Kidney (tissue), 14 donors: ENCODE data around the gene FRMD6. TPM values are rescaled to one million over a fixed set of nuclear protein-coding genes. Genes with fewer than 3 reads are reported as not detected.

Experiments
- DNase-seq, 5 donors: peaks; one replicate each; pipeline ENCODE4 v3.0.0-alpha.2; 2013 to 2020
- FAIRE-seq: peaks from 2 replicates; lab custom pipeline; 2012; peaks lifted over from hg19 to GRCh38; lab: Jason Lieb, UNC
- H3K27ac ChIP-seq, 2 donors: one replicate each; pipeline ENCODE4 v1.7.0; 2013; ENCODE audit warnings: low read depth in 2 of 2, low read length in 2 of 2, inconsistent platforms in 1 of 2
- H3K27me3 ChIP-seq: one replicate; pipeline ENCODE4 v1.7.1; 2013; ENCODE audit warnings: low read length, inconsistent platforms; ENCODE audit not compliant: control insufficient read depth, insufficient read depth
- H3K36me3 ChIP-seq, 3 donors: one replicate each; pipeline versions ENCODE4 v1.7.0 to v1.7.1; 2013; ENCODE audit warnings: low read length in 3 of 3, control low read depth in 1 of 3, inconsistent platforms in 1 of 3; ENCODE audit not compliant: insufficient read depth in 3 of 3, control insufficient read depth in 2 of 3
- H3K4me1 ChIP-seq, 3 donors: one replicate each; pipeline versions ENCODE4 v1.7.0 to v1.7.1; 2013; ENCODE audit warnings: low read length in 3 of 3, inconsistent platforms in 1 of 3, low read depth in 1 of 3; ENCODE audit not compliant: control insufficient read depth in 2 of 3, insufficient read depth in 2 of 3
- H3K4me3 ChIP-seq, 3 donors: one replicate each; pipeline versions ENCODE4 v1.7.0 to v1.8.1; 2013; ENCODE audit warnings: low read length in 3 of 3, control low read depth in 1 of 3, inconsistent platforms in 1 of 3
- H3K9ac ChIP-seq, 3 donors: one replicate each; pipeline versions ENCODE4 v1.7.0 to v1.7.1; 2013; ENCODE audit warnings: low read length in 3 of 3, control low read depth in 1 of 3, inconsistent platforms in 1 of 3
- H3K9me3 ChIP-seq, 3 donors: one replicate each; pipeline versions ENCODE4 v1.7.0 to v1.7.1; 2013; ENCODE audit warnings: low read length in 3 of 3, control low read depth in 1 of 3, inconsistent platforms in 1 of 3; ENCODE audit not compliant: control insufficient read depth in 2 of 3, insufficient read depth in 1 of 3
- CTCF ChIP-seq: IDR thresholded peaks from 3 replicates; pipeline ENCODE4 v1.5.1; 2012; ENCODE audit warnings: mild to moderate bottlenecking, moderate library complexity, borderline replicate concordance; ENCODE audit not compliant: insufficient read depth; ENCODE audit errors: extremely low read depth
- intact Hi-C: fragments of 100-400 bp; cut with DNase I; formaldehyde crosslinking; loops from one replicate; pipeline ENCODE4 v1.11.1; 2022
- polyA plus RNA-seq: library from polyadenylated mRNA; stranded (reverse); fragments of 350-450 nt; fragmentation: Illumina TruSeq; extraction: RNeasy Lipid Tissue Mini Kit (QIAGEN cat#74804); gene quantifications from one replicate; pipeline ENCODE4 v1.2.3, GENCODE V29; 2014; ENCODE audit warnings: low read depth, low replicate concordance; ENCODE audit not compliant: insufficient read depth
- total RNA-seq: library from RNA; stranded (reverse); fragmentation: NEBNext Ultra II Directional; extraction: Animal tissue kit (Norgen Biotek cat#: 25700); gene quantifications from one replicate; pipeline ENCODE4 v1.2.1, GENCODE V29; 2021
- donor health status: control.
- donor health status: control.
- donor health status: control.
- donor health status: control.
- donor health status: control.
- donor health status: DM: yes; HTN: yes; CAD: no.
- donor health status: Normal renal cell carcinoma (clear cell type).

Gene FRMD6
- total and polyA plus RNA-seq, 2 donors from 2014 or later = 2.4 to 16.5 TPM

- Histone ChIP-seq H3K27me3 (no peaks in the 10 kb centered on the region), H3K36me3 (peaks cover 0 to 2% (median 0%) of the 10 kb centered on the region in 3 donors), H3K4me1 (no peaks in the 10 kb centered on the region), H3K9ac (no peak overlapping the region), H3K4me3 (no peak overlapping the region), H3K27ac (no peak overlapping the region), H3K9me3 (no peaks in the 10 kb centered on the region)
- intact Hi-C loops = no loop called here
- FAIRE-seq (no peak), DNase-seq (peak in 1 of 5 donors; percentile 23)
- no peak for TF ChIP-seq CTCF
These were observed 63.5 kb downstream of the FRMD6 start for GRCh38 chr14:51715250-51715649.

- Histone ChIP-seq H3K27ac (no peak overlapping the region), H3K27me3 (no peaks in the 10 kb centered on the region), H3K4me3 (no peak overlapping the region), H3K4me1 (no peaks in the 10 kb centered on the region), H3K36me3 (peaks cover 0 to 2% (median 0%) of the 10 kb centered on the region in 3 donors), H3K9me3 (no peaks in the 10 kb centered on the region), H3K9ac (no peak overlapping the region)
- TF ChIP-seq CTCF = no peak
- FAIRE-seq (no peak), DNase-seq (peak in 1 of 5 donors; percentile 15)
- intact Hi-C loops = no loop called here
These were observed 64.0 kb downstream of the FRMD6 start for GRCh38 chr14:51715742-51716141.

- H3K9ac ChIP-seq = no peak overlapping the region
- H3K4me3 ChIP-seq = no peak overlapping the region
- H3K27me3 ChIP-seq = no peaks in the 10 kb centered on the region
- DNase-seq (no peak), FAIRE-seq (no peak)
- H3K27ac ChIP-seq = no peak overlapping the region
- no peaks in the 10 kb centered on the region for H3K36me3 ChIP-seq
- intact Hi-C loops = no loop called here
- H3K9me3 ChIP-seq = no peaks in the 10 kb centered on the region
- no peak for TF ChIP-seq CTCF
- no peaks in the 10 kb centered on the region for H3K4me1 ChIP-seq
These were observed 64.9 kb downstream of the FRMD6 start for GRCh38 chr14:51716610-51717009.

GRCh38 chr14:51717766-51718165 lies 66.1 kb downstream of the FRMD6 start:
- no peaks in the 10 kb centered on the region for H3K27me3 ChIP-seq
- no peaks in the 10 kb centered on the region for H3K4me1 ChIP-seq
- H3K36me3 ChIP-seq = no peaks in the 10 kb centered on the region
- H3K9me3 ChIP-seq = no peaks in the 10 kb centered on the region
- FAIRE-seq (no peak), DNase-seq (peak in 1 of 5 donors; percentile 64)
- H3K27ac ChIP-seq = no peak overlapping the region
- H3K9ac ChIP-seq = no peak overlapping the region
- no peak for TF ChIP-seq CTCF
- no peak overlapping the region for H3K4me3 ChIP-seq
- intact Hi-C loops = no loop called here
